NOMO-1 treated with DMSO at 0.1 percent for 48 hours (cell line): ENCODE results near the gene PRDM2.
A peak's percentile ranks its signal among the peaks of the same experiment; 100 is the strongest.
"Not testable (repeated sequence)": the region's sequence is repeated elsewhere in the genome, so short reads cannot be mapped to it uniquely, and the experiment has no call there.

Experiments used
- DNase-seq: peaks from one replicate; lab custom pipeline; 2025; ENCODE audit not compliant: unreplicated experiment; lab: John Stamatoyannopoulos, UW

The PRDM2 gene, protein sequence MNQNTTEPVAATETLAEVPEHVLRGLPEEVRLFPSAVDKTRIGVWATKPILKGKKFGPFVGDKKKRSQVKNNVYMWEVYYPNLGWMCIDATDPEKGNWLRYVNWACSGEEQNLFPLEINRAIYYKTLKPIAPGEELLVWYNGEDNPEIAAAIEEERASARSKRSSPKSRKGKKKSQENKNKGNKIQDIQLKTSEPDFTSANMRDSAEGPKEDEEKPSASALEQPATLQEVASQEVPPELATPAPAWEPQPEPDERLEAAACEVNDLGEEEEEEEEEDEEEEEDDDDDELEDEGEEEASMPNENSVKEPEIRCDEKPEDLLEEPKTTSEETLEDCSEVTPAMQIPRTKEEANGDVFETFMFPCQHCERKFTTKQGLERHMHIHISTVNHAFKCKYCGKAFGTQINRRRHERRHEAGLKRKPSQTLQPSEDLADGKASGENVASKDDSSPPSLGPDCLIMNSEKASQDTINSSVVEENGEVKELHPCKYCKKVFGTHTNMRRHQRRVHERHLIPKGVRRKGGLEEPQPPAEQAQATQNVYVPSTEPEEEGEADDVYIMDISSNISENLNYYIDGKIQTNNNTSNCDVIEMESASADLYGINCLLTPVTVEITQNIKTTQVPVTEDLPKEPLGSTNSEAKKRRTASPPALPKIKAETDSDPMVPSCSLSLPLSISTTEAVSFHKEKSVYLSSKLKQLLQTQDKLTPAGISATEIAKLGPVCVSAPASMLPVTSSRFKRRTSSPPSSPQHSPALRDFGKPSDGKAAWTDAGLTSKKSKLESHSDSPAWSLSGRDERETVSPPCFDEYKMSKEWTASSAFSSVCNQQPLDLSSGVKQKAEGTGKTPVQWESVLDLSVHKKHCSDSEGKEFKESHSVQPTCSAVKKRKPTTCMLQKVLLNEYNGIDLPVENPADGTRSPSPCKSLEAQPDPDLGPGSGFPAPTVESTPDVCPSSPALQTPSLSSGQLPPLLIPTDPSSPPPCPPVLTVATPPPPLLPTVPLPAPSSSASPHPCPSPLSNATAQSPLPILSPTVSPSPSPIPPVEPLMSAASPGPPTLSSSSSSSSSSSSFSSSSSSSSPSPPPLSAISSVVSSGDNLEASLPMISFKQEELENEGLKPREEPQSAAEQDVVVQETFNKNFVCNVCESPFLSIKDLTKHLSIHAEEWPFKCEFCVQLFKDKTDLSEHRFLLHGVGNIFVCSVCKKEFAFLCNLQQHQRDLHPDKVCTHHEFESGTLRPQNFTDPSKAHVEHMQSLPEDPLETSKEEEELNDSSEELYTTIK (N-terminal part only)

DNA sequence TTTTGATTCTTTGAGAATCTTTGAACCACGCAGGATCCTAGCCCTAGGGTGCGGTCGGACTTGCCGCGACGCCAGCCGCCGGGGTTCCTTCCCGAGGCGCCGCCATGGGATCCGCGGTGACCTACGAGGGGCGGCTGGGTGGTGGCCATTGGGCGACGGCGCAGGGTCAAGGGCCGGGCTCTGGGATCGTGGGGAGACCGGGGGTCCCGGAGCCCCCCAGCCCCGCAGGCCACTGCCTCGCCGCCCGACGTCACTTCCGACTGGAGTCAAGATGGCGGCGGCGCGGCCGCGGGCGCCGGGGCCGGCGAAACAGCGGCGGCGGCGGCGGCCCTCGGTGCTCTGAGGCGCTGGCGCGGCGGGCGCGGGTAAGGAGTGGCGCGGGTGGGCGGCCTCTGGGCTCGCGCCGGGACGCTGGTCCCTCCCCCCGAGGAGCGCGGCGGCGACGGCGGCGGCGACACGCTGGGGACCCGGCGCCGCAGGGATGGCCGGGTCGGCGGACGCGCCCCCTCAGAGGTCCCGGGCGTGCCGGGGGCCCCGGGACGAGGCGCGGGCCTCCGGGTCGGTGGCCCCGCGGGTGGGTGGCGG is at the start of gene PRDM2:
Gene PRDM2, plus strand, starts transcription at position 253 of the 585 bp plus-strand sequence. CDS start 15,418 bp downstream, outside the sequence.
- DNase-seq, result peak; percentile 6

DNA sequence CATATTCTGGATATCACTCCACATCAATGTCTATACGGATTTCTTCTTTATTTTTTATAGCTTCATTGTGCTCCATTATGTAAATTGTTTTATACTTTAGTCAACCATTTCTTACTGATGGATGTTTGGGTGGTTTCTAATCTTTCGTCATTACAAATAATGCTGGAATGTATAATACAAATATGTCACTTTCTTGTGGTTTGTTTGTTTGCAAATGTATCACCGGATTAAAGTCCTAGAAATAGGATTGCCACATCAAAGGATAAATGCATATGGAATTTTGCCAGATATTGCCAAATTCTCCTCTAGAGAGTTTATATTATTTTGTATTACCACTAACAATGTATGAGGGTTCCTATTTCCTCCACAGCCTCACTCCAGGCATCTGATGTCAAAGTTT is 48.7 kb upstream of the PRDM2 start:
- DNase-seq, result no peak

DNA sequence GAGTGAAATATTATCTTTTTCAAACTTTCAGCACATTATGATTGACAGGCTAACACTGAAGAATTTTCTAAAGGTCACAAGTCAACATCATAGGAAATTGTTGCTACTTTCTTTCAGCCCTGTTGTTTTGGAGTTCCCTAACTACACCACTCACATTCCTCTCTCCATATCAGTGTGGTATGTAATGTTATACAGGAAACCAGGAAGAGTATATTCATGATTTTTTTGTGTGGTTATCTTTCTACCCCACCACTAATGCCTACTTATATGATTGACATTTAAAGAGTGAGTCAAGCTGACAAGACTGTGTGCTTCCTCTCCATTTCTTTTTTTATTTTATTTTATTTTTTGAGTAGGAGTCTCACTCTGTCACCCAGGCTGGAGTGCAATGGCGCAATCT is 47.8 kb upstream of the PRDM2 start:
- DNase-seq, result no peak

DNA sequence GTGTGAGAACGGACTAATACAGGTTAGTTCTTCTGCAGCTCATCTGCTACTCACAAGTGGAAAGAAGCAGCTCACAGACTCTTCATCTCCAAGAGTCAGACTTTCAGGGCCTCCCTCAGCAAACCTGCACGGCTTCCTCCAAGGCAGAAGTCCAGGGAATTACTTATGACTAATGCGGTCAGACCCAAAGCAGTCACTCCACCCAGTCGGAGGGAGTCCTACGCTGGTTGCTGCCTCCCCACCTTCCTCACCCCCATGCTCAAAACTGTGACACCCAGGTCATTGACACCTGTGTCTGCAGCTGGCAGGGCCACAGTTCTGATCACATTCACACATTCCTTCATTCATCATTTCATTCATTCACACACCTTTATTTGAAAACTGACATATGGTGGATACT is 38.4 kb upstream of the PRDM2 start:
- no peak for DNase-seq

DNA sequence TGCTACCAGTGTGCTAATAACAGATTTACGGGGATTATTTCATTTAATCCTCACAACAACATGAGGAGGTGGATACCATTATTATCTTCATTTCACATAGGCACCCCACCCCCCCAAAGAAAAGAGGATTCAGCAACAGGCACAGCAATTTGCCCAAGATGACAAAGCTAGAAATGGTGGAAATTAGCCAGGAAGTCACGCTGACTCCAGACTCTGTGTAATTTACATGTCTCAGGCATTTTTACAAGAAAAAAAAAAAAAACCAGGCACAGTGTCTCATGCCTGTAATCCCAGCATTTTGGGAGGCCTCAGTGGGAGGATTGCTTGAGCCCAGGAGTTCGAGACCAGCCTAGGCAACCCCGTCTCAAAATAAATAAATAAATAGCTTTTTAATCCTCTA is 37.5 kb upstream of the PRDM2 start:
- no peak for DNase-seq

DNA sequence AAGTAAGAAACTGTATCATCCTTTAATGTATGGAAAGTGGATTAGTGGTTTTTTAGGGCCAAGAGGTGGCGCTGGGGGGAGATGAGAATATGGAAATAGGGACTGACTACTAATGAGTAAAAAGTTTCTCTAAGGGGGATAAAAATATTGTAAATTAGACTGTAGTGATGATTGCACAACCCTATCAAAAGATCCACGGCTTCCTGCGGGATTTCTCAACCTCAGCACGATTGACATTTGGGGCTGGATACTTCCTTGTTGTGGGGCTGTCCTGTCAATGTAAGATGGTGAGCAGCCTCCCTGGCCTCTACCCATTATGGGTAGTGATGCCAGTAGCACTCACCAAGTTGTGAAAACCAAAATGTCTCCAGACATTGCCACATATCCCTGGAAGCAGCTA is 36.0 kb upstream of the PRDM2 start:
- peak; percentile 12 for DNase-seq

DNA sequence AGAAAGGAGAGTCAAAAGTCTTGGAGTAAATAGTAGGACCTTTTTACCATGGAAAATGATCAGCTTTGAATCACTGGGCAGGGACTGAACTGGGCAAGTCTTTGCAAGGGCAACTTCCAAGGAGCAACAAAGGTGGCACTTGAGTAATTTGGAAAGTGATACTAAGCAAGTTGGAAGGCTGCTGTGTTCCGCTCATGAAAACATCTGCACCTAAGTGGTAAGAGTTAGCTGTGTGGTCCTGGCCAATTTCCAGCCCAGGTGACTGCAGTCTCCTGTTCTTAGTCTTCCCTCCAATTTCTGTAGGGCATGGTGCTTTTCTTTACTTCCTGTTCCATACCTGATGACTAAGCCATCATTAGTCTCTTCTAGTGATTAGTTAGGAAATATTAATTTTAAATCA is 35.5 kb upstream of the PRDM2 start:
- DNase-seq, result no peak

DNA sequence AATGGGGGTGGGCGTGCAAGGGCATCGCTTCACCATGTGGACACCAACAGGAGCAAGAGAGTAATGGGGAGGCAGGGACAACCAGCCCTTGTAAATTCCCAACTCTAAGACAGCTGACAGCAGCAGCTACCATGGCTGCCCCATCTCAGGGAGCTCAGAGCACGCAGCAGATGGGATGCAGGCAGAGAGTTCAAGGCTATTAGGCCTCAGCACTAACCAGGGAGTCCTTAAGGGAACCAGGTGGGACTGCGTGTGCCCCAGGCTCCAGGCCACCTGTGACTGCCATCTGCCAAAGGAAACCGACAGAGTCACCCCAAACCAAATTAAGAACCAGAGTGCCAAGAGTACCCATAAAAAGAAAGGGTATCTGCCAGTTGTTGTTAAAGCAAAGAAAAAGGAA is 33.7 kb upstream of the PRDM2 start:
- DNase-seq, result no peak

DNA sequence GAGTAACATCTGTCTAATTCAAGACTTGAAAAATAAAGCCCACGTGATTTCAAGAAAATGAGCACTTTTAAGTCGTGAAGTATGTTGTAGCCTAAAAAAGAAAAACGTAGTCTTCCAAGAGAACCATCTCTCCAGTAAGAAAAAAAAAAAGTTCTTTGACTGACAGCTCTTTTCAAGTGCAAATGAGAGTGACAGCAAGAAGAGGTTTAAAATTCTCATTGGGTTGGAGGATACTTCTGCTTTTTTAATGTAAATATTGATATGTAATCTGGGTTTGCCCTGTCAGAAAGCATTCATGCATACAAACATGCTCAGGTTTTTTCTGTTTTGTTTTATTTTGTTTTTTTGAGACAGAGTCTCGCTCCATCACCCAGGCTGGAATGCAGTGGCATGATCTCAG is 32.3 kb upstream of the PRDM2 start:
- no peak for DNase-seq

DNA sequence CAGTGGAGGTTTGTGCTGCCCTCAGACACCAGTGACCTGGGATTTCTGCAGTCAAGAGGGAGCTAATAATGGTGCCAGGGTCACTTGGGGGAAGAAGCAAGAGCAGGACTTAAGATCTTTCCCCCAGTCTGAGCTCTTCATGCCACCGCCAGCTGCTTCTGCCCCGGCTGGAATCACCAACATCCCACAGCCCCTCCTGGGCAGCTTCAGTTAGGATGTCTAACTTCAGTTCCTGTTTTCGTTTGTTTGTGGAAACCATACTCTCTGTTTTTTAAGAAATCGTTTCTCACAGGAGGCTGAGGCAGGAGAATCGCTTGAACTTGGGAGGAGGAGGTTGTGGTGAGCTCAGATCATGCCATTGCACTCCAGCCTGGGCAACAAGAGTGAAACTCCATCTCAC is 25.6 kb upstream of the PRDM2 start:
- no peak for DNase-seq

DNA sequence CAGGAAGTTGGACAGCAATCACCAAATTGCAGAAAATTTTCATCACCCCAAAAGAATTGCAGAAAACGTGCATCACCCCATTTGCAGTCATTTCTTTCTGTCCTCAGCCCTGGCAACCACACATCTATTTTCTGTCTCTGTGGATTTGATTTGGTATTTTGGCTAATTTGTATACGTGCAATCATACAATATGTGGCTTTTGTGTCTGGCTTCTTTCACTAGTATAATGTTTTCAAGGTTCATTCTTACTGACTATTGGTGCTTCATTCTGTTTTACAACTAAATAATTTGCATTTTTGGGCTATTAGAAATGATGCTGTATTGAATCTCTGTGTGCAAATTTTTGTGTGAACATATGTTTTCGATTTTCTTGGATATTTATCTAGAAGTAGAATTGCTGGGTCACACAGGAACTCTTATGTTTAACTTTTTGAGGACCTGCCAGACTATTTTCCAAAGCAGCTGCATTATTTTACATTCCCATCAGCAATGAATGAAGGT is 24.8 kb upstream of the PRDM2 start:
- DNase-seq, result no peak

DNA sequence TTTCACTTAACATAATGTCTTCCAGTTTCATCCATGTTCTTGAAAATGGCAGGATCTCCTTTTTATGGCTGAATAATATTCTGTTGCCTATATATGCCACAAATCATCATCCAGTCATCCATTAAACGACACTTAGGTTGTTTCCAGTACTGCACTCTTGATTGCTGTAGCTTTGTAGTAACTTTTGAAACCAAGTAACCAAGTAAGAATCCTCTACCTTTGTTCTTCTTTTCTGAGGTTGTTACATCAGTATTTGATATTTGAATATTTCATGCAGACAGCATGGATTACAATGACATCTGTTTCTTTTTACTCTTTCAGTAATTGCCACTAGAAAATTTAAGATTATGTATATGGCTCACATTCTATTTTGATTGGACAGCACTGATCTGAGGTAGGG is 22.1 kb upstream of the PRDM2 start:
- no peak for DNase-seq

DNA sequence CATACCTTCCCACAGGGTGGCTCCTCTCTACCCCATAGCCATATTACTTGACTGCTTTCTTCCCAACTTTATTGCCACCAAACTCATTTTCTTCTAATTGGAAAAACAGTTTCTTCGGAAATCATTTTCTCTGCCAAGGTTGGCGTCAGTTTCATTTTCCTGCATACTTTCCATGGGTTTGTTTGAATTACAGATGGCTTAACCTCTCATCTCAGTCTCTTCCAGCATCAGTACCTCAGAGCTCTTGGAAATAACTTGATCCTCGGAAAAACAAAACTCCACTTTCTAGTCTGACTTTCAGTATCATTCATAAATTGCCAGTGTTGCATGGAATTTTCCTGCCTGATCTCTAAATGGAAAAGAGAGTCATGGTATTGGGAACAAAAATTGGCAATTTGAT is 20.3 kb upstream of the PRDM2 start:
- DNase-seq, result no peak

DNA sequence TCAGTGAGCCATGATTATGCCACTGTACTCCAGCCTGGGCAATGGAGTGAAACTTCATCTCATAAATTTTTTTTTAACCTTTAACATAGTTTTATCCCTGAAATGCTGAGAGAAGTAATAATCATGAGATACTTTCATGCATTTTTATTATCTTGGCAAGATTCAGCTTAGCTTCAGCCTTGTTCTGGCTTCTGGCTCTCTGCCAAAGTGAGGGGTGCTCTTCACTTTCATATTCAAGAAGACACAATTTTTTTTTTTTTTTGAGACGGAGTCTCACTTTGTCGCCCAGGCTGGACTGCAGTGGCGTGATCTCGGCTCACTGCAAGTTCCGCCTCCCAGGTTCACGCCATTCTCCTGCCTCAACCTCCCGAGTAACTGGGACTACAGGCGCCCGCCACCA is 19.4 kb upstream of the PRDM2 start:
- DNase-seq, result not testable (repeated sequence)

DNA sequence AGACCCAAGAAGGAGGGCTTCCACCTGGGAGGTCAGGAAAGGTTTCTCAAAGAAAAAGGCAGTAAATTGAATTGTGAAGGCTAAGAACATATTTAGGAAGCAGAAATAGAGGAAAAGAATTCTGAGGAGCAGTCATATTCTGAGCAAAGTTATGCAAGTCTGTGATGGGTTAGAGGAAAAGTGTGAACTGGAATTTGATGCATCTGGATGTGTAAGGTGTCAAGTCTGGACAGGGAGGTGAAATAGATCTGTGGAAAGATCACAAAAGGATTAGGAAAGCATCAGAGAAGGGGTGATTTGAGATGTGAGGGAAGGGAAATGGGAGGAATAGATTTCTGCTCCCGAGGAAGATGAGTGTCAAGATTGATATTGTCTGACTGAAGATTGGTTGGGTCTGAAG is 18.1 kb upstream of the PRDM2 start:
- no peak for DNase-seq

DNA sequence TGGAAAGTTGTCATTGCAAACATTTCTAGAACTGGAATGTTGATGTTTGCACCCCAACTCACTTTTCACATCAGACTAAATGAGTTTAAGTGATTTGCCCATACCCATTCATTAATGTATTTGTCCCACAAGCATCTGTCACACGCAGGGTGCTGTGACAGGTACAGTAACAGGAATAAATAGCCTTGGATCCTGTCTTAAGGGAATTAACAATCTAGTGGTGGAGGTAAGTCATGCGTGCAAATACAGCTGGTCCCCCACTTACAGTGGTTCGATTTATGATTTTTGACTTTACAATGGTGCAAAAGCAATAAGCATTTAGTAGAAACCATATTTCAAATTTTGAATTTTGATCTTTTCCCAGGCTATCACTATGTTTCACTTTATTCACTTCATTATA is 17.5 kb upstream of the PRDM2 start:
- DNase-seq, result no peak

DNA sequence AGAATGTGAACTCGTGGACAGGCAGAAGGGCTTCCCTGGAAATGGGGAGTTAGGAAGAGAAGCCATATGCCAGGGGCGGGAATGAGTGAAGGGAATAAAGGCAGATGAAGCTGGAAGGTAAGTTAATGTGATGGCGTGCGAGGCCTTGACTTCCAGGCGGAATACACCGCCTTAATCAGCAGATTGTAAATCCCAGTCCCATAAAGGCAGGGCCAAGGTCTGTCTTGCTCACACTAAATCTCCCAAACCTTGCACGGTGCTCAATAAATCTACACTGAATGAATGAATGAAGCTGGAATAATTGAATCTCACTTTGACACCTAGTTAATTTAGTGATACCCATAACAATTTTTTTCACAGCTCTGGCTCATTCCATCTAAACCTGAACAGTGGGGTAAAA is 16.8 kb upstream of the PRDM2 start:
- DNase-seq, result no peak

DNA sequence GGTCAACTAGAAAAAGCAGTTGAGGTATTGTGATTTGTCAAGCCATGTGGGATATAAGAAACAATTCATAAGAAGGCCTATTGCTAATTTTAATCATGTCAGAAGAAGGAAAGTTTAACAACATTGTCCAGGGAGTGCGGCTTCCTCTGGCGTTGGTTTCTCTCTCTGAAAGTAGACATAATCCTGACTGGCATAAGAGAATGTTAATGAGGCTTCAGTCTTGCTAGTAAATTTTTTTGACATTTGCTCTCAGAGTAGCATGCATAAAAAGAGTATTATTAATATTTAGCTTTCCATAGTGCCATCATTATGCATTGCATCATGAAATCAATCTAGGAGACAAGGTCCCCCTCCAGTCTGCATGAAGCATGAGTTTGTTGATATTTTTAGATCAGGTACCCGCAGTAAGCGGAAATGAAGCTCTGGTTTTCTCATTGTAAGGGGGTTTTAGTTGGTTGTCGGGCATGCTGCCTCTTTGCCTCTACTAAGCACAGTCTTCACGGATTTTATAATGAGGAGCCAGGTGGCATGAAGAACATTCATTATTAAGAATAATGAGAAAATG is 12.8 kb upstream of the PRDM2 start:
- DNase-seq, result no peak

DNA sequence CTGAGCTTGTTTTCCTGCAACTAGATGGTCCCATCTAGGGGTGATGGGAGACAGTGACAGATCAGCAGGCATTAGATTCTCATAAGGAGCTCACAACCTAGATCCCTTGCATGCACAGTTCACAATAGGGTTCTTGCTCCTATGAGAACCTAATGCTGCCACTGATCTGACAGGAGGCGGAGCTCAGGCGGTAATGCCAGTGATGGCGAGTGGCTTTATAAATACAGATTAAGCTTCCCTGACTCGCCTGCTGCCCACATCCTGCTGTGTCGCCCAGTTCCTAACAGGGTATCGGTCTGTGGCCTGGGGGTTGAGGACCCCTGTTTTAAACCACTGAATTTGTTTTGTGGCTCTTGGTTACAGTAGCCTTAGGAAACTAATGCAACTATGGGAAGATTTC is 6.9 kb upstream of the PRDM2 start:
- DNase-seq, result not testable (repeated sequence)

DNA sequence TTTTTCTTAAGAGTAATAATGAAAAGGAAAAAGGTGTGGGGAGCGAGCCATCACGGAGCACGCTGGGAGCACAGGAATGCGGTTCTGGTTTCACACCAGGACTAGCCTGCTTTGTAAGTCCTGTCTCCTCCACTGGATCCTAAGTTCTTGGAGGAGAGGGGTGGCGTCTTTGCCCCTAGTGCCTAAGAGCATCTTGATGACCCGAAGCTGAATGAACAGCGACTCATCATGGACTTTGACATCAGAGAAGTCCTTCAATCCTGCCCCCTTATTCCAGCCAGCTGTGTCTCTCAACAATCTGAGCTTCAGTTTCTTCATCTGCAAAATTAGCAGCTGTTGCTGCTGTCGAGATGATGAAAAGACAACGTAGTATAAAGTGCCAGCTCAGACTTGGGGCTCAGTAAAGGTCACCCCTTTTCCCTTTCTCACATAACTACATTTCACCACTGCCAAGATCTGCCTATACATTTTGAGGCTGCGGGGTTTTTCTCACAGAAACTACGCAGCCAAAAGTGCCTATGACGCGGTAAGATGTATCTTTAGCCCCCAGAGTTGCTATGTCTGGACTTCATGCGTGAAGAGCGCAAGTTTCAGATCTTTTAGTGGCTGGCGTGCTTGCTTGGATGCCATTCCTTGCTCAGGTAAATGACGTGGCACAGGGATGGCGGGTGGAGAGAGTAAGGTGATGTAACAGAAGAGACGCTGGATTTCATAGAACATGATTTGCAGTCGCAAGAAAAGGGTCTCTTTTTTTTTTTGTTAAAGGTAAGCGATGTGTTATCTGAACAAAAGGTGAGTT is 4.9 kb upstream of the PRDM2 start:
- DNase-seq, result no peak
